CD4-positive, alpha-beta T cell (primary cell): ENCODE results near the gene PLAC8L1. TPM values are rescaled to one million over a fixed set of nuclear protein-coding genes. Genes with fewer than 3 reads are reported as not detected.

Experiments used
- ATAC-seq: fragments of 200-7000 bp; cut with Tn5 transposase; one replicate; pipeline ENCODE4 v1.10.0; 2022; ENCODE audit warnings: mild to moderate bottlenecking; ENCODE audit not compliant: poor library complexity
- CTCF ChIA-PET: fragments of 350-600 bp; sonication (Branson Sonifier 250); formaldehyde crosslinking; loops from one replicate; lab custom pipeline; 2021; ENCODE audit warnings: antibody characterized with exemption, inconsistent platforms; lab: Charles Lee
- POLR2A ChIA-PET: fragments of 350-600 bp; sonication (Branson Sonifier 250); formaldehyde crosslinking; loops from one replicate; lab custom pipeline; 2021; ENCODE audit warnings: antibody characterized with exemption, inconsistent platforms; lab: Charles Lee
- DNase-seq, 14 experiments: peaks; one replicate each; pipeline ENCODE4 v3.0.0-alpha.2; 2013 to 2020; ENCODE audit warnings: mixed read lengths in 2 of 14
- H3K27ac ChIP-seq, 2 donors: one replicate each; pipeline versions ENCODE4 v1.5.1 to v1.7.0; 2013; ENCODE audit warnings: low read length in 2 of 2, low read depth in 1 of 2, mild to moderate bottlenecking in 1 of 2
- H3K27me3 ChIP-seq, 2 experiments: 1 replicate in 1 of 2; 2 replicates in 1 of 2; pipeline versions ENCODE4 v1.6.1 to v1.7.0; 2013; ENCODE audit warnings: low read length in 2 of 2, control low read depth in 1 of 2, mild to moderate bottlenecking in 1 of 2, moderate library complexity in 1 of 2; ENCODE audit not compliant: insufficient read depth in 2 of 2, control insufficient read depth in 1 of 2
- H3K36me3 ChIP-seq: one replicate; pipeline ENCODE4 v1.6.1; 2013; ENCODE audit warnings: low read length, control low read depth; ENCODE audit not compliant: insufficient read depth
- H3K4me1 ChIP-seq: one replicate; pipeline ENCODE4 v1.6.1; 2013; ENCODE audit warnings: low read length, control low read depth; ENCODE audit not compliant: insufficient read depth
- H3K4me3 ChIP-seq: one replicate; pipeline ENCODE4 v1.5.1; 2013; ENCODE audit warnings: mild to moderate bottlenecking, low read length, moderate library complexity
- H3K9me3 ChIP-seq, 2 experiments: 1 replicate in 1 of 2; 2 replicates in 1 of 2; pipeline versions ENCODE4 v1.6.1 to v1.7.0; 2013; ENCODE audit warnings: low read length in 2 of 2, mild to moderate bottlenecking in 2 of 2, control low read depth in 1 of 2, moderate library complexity in 1 of 2; ENCODE audit not compliant: control insufficient read depth in 1 of 2, insufficient read depth in 1 of 2
- H3K27ac Mint-ChIP-seq: one replicate; pipeline ENCODE4 v1.8.0; 2020; ENCODE audit warnings: mixed read lengths
- H3K27me3 Mint-ChIP-seq: one replicate; pipeline ENCODE4 v1.8.0; 2021; ENCODE audit warnings: mixed read lengths
- H3K36me3 Mint-ChIP-seq: one replicate; pipeline ENCODE4 v1.8.0; 2021; ENCODE audit warnings: low read depth, mixed read lengths
- H3K4me1 Mint-ChIP-seq: one replicate; pipeline ENCODE4 v1.8.0; 2021; ENCODE audit warnings: low read depth, mixed read lengths
- H3K4me3 Mint-ChIP-seq: one replicate; pipeline ENCODE4 v1.8.0; 2020; ENCODE audit warnings: mild to moderate bottlenecking, mixed read lengths
- H3K9me3 Mint-ChIP-seq: one replicate; pipeline ENCODE4 v1.8.0; 2020; ENCODE audit warnings: mixed read lengths
- CTCF ChIP-seq: fragments of 200-600 bp; IDR thresholded peaks from one replicate; pipeline ENCODE4 v1.8.0; 2022; ENCODE audit warnings: antibody characterized with exemption, mild to moderate bottlenecking
- intact Hi-C, 2 experiments: fragments of 100-400 bp; cut with DNase I in 1 of 2; cut with micrococcal nuclease in 1 of 2; formaldehyde crosslinking; loops; one replicate each; pipeline versions ENCODE4 v1.15.1 to v1.9.0; 2023 to 2025; cut with DNase I, micrococcal nuclease
- total RNA-seq, 174 experiments: library from RNA in 2 of 174; stranded (reverse) in 2 of 174; gene quantifications; one replicate each; pipeline ENCODE4 v1.2.3 and lab custom pipeline; 2021 to 2026

PLAC8L1 gene
- total RNA-seq, 2 experiments from 2014 or later, result 0.56 TPM; not detected in 1

GRCh38 chr5:146049704-146050026 is 55.7 kb downstream of the PLAC8L1 start:
- no peak for TF ChIP-seq CTCF
- H3K4me1 ChIP-seq, result no peaks in the 10 kb centered on the region
- no peaks in the 10 kb centered on the region for H3K36me3 ChIP-seq
- no peak overlapping the region for H3K4me3 ChIP-seq
- H3K4me1 Mint-ChIP-seq, result no peaks in the 10 kb centered on the region
- ChIA-PET CTCF (no interaction called here), POLR2A (no interaction called here)
- peaks cover 0 to 2% of the 10 kb centered on the region in 2 experiments for H3K27me3 ChIP-seq
- no peaks in the 10 kb centered on the region for H3K27me3 Mint-ChIP-seq
- H3K36me3 Mint-ChIP-seq, result no peaks in the 10 kb centered on the region
- no peaks in the 10 kb centered on the region for H3K9me3 Mint-ChIP-seq
- DNase-seq, result no peak
- H3K27ac Mint-ChIP-seq, result no peak overlapping the region
- no peak overlapping the region for H3K4me3 Mint-ChIP-seq
- no peak for ATAC-seq
- H3K9me3 ChIP-seq, result no peaks in the 10 kb centered on the region
- H3K27ac ChIP-seq, result no peak overlapping the region
- intact Hi-C loops, result no loop called here

- no peak overlapping the region for H3K4me3 ChIP-seq
- intact Hi-C loops, result no loop called here
- ATAC-seq, result no peak
These were observed 56.2 kb downstream of the PLAC8L1 start for GRCh38 chr5:146048994-146049703.

GRCh38 chr5:146047396-146047795 is 58.0 kb downstream of the PLAC8L1 start:
- no peaks in the 10 kb centered on the region for H3K4me1 Mint-ChIP-seq
- H3K9me3 Mint-ChIP-seq, result no peaks in the 10 kb centered on the region
- peaks cover 0 to 2% of the 10 kb centered on the region in 2 experiments for H3K27me3 ChIP-seq
- H3K27ac Mint-ChIP-seq, result no peak overlapping the region
- CTCF ChIA-PET, result no interaction called here
- no peaks in the 10 kb centered on the region for H3K9me3 ChIP-seq
- H3K4me3 Mint-ChIP-seq, result no peak overlapping the region
- H3K4me3 ChIP-seq, result no peak overlapping the region
- TF ChIP-seq CTCF, result no peak
- DNase-seq (no peak), ATAC-seq (no peak)
- no peaks in the 10 kb centered on the region for H3K36me3 ChIP-seq
- no peaks in the 10 kb centered on the region for H3K4me1 ChIP-seq
- no peaks in the 10 kb centered on the region for H3K27me3 Mint-ChIP-seq
- H3K27ac ChIP-seq, result no peak overlapping the region
- H3K36me3 Mint-ChIP-seq, result no peaks in the 10 kb centered on the region
- intact Hi-C loops, result no loop called here
- POLR2A ChIA-PET, result no interaction called here

More at GRCh38 chr5:146048994-146049703, 56.2 kb downstream of the PLAC8L1 start:
- no peaks in the 10 kb centered on the region for H3K9me3 Mint-ChIP-seq
- Histone ChIP-seq H3K27me3 (peaks cover 0 to 2% of the 10 kb centered on the region in 2 experiments), H3K36me3 (no peaks in the 10 kb centered on the region), H3K27ac (no peak overlapping the region), H3K4me1 (no peaks in the 10 kb centered on the region), H3K9me3 (no peaks in the 10 kb centered on the region)
- no peaks in the 10 kb centered on the region for H3K4me1 Mint-ChIP-seq
- ChIA-PET CTCF (no interaction called here), POLR2A (no interaction called here)
- no peak overlapping the region for H3K4me3 Mint-ChIP-seq
- H3K36me3 Mint-ChIP-seq, result no peaks in the 10 kb centered on the region
- H3K27ac Mint-ChIP-seq, result no peak overlapping the region
- H3K27me3 Mint-ChIP-seq, result no peaks in the 10 kb centered on the region
- TF ChIP-seq CTCF, result no peak
- peak in 2 of 14 experiments; percentile 13 to 24 for DNase-seq
